C4-2B (cell line): ENCODE results near the gene CEP192.

Source experiments
- CTCF ChIP-seq: fragments of 450-650 bp; conservative IDR thresholded peaks from 2 replicates; pipeline ENCODE4 v1.5.1; 2017; ENCODE audit warnings: mild to moderate bottlenecking
- ZFX ChIP-seq: fragments of 450-650 bp; IDR thresholded peaks from 2 replicates; pipeline ENCODE4 v1.6.1; 2017

GRCh38 chr18:13043066-13043465 lies 51.9 kb downstream of the CEP192 start:
- no peak for TF ChIP-seq CTCF
- TF ChIP-seq ZFX: no peak
